Measurements from ENCODE around the gene HHIPL1.

Gene HHIPL1

DNA sequence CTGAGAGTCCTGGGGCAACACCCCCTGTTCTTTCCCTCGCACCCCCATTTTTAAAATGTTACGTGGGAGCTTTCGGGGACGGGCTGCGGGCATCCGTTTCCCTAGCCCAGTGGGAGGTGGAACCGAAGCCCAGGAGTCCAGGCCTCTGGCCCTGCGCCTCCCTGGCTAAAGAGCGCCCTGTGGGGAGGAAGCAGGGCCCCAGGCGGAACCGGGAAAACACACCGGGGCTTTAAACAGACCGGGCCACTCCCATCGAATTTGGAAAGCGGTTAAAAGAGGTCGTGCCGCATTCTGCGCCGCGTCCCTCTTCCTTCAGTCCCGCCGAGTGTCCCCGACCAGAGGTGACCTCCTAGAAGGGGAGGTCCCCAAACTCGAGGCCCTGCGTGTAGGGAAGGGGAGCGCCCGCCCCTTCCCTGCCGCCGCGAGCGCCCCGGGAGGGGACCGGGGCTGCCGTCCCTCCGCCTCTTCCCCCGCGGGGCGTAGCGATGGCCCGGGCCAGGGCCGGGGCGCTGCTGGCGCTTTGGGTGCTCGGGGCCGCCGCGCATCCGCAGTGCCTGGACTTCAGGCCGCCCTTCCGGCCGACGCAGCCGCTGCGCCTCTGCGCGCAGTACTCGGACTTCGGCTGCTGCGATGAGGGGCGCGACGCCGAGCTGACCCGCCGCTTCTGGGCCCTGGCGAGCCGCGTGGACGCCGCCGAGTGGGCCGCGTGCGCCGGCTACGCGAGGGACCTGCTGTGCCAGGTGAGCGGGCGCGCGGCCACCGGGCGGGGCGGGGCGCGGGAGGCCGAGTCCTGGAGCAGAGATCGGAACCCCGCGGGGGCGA is at the start of gene HHIPL1:
HHIPL1 (plus strand) TSS at position 407 of the 822 bp plus-strand sequence; CDS start at position 486, 79 bp downstream.
- DNase-seq (ENCODE audit: extremely low spot score, insufficient read length, low read depth) (no peak), FAIRE-seq (no peak)

DNA sequence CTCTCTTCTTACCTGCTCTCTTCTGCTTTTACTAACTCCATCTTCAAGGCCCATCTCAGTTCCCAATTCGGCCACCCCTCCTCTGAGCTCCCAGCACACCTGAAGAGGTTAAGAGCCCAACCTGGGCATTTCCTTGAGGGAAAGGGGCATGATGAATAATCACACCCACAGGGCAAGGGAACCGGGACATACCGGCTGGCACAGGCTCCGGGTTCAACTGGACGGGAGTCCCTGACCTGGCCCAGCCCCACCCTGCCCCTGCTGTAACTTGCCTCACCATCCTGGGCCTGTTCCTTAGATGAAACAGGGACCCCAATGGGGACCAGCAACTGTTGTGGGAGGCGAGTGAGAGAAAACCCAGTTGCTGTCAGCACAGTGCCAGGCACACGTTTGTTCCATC is 49.4 kb upstream of the HHIPL1 start:
- FAIRE-seq (no peak), DNase-seq (ENCODE audit: extremely low spot score, insufficient read length, low read depth) (no peak)

DNA sequence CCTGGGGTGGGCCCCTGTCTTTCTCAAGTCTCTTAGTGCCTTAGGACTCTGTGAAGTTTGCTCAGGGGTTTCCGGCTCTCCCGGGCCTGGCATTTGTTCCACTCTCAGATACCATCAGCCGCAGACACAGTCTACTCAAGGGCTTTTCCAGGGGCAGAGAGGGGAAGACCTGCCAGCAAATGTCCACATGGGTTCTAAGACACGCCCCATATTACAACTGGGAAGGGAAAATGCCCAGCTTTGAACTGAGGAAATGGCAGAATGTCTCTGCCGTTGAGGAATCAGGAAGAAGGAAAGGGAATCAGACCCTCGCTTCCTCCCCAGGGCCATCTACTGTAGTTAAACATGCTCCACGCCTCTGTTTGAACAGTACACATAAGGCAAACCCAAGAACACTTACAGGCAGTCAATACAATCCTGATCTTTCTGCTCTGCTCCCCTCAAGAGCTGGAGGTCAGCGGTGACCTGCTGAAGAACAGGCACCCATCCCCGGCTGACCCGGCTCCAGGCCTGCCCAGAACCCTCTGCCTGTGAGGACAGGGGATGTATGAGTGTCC is 48.8 kb upstream of the HHIPL1 start:
- DNase-seq (ENCODE audit: extremely low spot score, insufficient read length, low read depth) (no peak), FAIRE-seq (no peak)

DNA sequence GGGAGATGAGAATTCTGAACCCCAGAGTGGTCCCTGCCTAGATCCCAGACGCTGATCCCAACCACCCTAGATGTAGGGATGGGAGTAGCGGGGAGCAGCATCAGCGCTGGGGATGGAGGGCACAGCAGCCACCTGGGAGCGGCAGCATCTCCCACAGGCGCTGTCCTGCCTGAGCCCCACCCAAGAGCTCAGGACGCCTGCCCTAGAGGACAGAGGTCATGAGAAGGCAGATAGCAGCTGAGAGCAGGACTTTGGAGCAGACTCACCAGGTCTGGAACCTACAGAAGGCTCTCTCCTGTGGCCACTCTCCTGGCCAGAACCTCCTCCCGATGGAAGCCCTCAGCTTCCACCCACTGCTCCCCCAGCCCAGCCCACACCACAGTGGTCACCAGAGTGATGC is 48.2 kb upstream of the HHIPL1 start:
- DNase-seq (ENCODE audit: extremely low spot score, insufficient read length, low read depth), result no peak
- FAIRE-seq, result no peak

DNA sequence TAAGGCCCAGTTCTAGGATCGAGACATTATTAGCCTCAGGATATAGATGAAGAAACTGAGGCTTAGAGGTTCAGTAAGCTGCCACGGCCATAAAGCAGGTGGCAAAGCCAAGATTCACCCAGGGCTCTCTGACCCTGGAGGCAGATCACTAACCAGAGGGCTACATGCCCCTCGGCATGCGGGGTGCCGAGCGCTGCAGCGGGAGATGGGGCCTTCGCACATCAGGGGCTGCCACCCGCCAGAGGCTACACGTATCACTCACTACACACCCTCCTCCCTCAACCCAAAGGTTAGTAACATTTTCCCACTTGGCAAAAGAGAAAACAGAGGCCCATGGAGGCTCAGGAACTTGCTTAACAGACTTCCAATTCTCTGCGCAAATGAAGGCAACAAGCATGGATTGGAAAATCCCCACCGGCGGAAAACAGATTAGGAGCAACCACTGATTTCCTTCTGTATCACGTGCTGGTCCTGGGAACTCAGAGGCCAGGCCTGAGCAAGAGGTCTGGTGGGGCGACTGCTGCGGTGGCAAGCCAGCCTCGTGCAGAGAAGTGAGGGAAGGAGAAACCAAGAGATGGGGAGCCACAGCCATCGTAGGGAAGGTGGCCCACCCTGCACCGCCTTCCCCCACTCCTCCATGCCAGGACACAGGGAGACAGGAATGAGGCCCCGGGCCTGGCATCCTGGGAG is 46.9 kb upstream of the HHIPL1 start:
- FAIRE-seq, result no peak

DNA sequence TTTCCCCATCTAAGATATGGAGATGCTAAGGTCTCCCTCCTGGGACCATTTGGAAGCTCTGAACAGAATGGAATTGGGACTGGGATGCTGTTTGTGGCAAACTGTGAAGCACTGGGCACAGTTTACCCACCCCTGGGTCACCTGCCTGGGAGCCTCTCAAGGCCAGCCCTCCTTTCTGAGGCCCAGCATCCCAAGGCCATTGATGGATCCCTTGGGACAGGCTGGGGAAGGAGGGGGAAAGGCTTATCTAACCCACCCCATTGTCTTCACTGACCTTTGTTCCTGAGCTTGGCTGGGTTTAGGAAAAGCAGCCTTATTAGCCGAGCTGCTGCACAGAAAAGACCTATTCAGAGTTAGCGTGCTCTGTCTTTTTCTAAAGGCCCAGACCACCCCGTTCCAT is 46.2 kb upstream of the HHIPL1 start:
- DNase-seq (ENCODE audit: extremely low spot score, insufficient read length, low read depth) (no peak), FAIRE-seq (no peak)

More for the DNA sequence above, 46.9 kb upstream of the HHIPL1 start:
- DNase-seq (ENCODE audit: extremely low spot score, insufficient read length, low read depth), result no peak

DNA sequence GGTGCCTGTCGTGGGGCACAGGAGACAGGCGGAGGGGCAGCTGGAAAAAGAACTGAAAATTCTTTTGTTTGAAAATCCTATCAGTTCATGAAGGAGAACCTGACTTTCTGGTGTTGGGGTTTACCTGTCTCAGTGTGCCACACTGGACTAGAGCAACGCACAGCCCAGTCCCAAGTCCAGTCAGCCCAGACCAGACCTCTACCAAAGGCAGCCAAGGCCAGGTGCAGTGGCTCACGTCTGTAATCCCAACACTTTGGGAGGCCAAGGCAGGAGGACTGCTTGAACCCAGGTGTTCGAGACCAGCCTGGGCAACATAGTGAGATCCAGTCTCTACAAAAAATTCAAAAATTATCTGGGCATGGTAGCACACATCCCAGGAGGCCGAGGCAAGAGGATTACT is 45.5 kb upstream of the HHIPL1 start:
- FAIRE-seq, result no peak

DNA sequence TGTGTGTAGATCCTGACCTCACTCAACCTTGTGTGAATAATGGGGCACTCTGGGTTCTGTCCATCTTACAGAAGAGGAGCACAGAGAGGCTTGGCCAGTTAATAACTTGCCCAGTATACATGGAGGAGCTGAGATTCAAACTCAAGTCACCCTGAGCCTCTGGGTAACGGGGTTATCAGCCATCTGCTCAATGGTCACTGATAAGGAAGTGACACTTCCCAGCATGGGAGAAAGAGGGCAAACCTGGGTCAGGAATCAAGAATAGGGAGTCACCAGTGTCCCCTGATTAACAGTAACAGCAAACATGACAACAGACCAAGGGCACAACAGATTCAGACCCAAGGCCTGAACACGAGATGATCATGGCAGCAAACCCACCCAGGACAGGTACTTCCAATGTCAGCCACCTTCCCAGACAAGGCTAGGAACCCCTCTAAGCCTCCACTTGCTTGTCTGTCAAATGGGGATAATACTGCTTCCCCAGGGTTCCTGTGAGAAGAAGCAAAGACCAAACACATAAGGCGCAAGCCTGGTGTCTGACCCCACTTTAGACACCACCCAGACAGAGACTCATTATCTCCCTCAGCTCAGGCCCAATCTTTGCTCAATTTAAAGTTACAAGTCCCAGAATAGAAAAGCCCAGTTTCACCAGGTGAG is 44.6 kb upstream of the HHIPL1 start:
- no peak for FAIRE-seq

More for the DNA sequence above, 45.5 kb upstream of the HHIPL1 start:
- DNase-seq (ENCODE audit: extremely low spot score, insufficient read length, low read depth), result no peak

DNA sequence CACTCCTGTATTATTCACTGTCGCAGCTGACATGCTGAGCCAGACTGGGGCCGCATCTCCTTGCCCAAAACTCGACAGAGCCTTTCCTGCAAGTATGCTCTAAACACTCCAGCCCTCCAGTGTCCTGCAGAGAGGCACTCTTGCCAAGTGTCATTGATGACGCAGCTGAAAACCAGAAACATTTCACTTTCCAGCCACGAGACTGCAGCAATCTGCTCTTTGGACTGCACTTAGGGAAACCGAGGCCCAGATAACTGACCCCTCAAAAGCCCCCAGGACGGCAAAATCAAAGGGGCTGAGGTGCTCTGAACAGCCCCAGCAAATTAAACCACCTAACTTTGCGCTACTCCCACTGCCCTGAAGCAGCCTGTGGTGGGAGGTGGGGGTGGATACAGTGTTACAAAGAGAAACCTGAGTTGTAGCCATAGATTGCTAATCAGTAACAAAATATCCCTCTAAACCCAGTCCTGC is 43.5 kb upstream of the HHIPL1 start:
- no peak for DNase-seq (ENCODE audit: extremely low spot score, insufficient read length, low read depth)
- no peak for FAIRE-seq

More for the DNA sequence above, 44.6 kb upstream of the HHIPL1 start:
- no peak for DNase-seq (ENCODE audit: extremely low spot score, insufficient read length, low read depth)

DNA sequence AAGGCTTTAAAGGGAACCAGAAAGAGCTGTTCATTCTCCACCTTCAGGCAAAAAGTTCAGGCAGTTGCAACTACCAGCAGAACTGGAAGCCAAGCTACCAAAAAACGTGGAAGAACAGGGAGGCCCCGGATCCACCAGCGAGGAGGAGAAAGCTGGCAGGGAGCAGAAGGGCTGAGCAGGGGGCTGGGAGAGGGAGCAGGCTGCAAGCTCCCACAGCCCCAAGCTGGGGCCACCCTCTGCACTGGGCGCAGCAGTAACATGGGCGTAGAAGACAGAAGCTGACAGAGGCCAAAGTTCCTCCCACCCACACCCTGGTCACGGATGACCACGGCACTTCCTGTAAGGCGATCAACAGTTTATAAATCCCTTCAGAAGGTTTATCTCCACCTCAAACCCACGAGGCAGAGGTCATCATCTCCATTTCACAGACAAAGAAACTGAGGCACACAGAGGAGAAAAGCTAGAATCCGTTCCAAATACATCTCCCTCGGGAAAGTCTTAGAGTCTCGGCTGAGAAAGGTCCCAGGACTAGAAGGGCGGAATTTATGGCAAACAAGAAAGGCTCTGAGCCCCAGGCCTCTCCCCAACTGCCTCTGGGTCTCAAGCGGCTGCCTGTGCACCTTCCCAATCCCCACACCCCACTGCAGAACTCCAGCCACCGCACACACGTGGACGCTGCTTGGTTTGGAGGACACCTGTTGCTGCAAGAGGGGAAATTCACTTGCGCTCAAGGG is 42.7 kb upstream of the HHIPL1 start:
- DNase-seq (ENCODE audit: extremely low spot score, insufficient read length, low read depth) (no peak), FAIRE-seq (peak; percentile 76)

DNA sequence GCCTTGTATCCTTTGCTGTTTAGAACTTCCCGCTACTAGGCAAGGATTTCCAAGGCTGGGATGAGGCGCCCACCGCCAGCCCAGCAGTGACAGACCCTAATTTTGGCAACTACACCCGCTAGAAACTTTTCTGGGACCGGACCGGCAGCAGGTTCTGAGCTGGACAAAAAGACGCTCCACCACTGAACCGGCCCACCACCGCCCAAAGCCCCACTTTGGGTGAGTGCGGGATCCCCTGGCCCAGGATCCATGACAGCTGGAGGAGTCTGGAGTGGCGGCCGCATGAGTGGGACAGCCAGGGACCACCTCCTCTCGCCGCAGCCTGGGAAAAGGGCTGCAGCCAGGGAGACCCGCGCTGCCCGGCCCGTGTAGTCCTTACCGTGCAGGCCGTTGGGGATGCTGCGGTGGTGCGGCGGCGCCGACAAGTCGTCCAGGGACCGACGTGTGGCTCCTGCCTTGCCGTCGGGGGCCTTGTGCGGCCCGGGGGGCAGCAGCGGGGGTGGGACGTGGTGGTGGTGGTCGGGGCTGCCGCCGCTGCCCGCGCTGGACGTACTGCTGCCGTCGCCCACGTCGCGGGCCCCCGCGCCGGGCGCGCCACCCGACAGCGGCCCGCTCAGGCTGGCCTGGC is 42.0 kb upstream of the HHIPL1 start:
- no peak for DNase-seq (ENCODE audit: extremely low spot score, insufficient read length, low read depth)
- FAIRE-seq, result no peak

DNA sequence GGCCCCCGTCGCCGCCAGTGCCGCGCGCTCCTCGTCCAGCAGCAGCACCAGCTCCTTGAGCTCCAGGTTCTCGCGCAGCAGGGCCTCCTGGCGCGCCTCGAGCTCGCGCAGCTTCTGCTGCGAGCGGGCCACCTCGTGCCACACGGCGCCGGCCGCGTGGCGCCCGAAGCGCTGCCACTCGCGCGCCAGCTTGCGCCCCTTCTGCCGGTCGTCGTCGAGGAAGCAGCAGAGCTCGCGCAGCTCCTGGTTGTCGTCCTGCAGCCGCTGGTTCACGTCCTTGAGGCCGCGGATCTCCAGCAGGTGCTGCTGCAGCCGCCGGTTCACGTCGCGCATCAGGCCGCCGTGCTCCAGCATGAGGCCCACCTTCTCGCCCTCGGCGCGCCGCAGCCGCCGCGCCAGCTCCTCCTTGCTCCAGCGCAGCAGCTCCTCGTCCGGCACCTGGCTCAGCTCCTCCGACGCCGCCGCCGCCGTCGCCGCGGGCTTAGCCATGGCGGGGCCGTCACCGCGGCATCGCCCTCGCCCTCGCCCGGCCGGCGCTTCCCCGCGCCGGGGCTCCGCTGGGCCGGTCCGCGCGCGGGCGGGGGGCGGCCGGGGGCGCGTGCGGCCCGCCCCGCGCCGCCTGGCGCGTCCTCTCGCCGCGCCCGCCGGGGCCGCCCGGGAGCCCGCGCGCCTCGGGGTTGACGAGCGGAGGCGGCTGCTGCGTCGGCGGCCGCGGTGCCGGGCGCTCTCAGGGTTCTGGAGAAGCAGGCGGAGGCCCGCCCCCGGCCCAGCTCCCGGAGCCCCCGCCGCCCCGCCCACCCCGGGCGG is 41.3 kb upstream of the HHIPL1 start, which contains the start of gene CCDC85C:
CCDC85C (minus strand) TSS at position 737 of the 807 bp plus-strand sequence; CDS start at position 489, 248 bp downstream.
- DNase-seq (ENCODE audit: extremely low spot score, insufficient read length, low read depth) (no peak), FAIRE-seq (no peak)

DNA sequence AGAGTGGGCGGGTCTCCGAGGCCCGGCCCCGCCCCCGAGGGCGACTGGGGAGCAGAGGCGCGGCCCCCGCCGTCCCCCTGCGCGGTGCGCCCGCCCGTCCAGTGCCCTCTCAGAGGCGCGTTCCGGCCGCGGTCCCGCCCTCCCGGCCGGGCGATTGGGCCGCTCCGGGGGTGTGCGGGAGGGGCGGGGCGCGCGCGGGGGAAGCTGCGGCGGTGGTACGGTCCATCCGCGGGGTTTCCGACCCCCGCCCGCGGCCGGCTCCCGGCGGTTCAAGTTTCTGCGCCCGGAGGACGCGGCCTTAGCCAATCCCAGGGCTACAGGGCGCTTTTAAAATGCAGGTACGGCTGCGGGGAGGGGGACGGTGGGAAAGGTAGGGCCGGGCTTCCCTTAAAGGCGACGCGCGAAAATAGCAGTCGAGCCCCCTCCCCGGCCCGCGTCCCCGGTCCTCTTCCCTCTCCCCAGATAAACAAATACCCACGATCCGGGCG is 40.6 kb upstream of the HHIPL1 start:
- DNase-seq (ENCODE audit: extremely low spot score, insufficient read length, low read depth), result peak; percentile 97
- peak; percentile 86 for FAIRE-seq

DNA sequence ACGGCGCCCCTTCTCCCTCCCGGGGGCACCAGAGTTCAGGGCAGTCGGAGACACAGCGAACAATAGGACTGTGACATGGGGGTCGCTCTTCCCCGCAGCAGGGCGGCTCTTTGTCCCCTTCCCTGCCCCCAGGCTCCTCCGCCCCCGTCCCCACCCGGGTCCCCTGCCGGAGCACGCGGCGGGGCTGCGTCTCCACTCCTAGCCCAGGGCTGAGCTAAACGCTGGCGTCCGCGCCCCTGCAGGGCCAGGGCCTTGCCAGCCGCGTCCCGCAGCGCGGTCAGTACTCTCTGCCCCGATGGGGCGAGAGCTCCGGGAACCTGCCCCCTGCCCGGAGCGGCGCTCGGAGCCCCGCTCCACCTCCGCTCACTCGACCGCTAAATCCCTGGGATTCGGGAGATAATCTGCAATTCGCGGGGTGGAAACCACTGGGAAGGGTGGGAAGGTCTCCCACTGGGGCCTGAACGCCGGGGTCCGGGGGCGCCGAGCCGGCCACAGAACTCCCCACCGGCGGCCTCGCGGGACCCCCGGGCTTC is 40.1 kb upstream of the HHIPL1 start:
- DNase-seq (ENCODE audit: extremely low spot score, insufficient read length, low read depth) (no peak), FAIRE-seq (no peak)

DNA sequence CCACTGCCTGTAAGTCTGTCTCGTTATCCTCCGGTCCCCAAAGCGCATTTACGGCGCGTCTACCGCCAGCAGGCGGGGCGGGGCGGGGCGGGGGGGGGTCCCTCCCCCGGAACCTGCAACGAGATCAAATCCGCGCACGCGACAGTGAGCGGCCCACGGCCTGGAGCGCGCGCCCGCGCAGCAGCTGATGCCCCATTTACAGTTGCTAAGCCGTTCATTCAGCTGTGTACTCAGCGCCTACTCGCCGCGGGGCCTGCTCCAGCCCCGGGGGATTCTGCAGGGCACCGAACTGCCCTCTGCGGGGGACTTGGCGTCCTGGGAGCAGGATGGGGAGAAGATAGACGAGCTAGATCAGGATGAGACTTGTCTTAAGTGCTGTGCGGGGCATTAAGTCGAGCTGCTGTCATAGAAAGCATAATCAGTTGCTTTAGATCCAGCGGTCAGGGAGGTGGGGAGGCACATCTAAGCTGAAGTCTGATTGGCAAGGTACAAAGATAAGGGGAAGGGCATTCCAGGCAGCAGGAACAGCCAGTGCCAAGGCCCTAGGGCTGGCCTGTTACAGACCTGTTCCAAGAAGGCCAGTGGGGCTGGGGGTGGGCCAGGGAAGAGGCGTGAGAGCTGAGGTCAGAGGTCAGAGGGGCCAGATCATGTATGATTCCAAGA is 39.5 kb upstream of the HHIPL1 start:
- peak; percentile 56 for DNase-seq (ENCODE audit: extremely low spot score, insufficient read length, low read depth)
- no peak for FAIRE-seq

DNA sequence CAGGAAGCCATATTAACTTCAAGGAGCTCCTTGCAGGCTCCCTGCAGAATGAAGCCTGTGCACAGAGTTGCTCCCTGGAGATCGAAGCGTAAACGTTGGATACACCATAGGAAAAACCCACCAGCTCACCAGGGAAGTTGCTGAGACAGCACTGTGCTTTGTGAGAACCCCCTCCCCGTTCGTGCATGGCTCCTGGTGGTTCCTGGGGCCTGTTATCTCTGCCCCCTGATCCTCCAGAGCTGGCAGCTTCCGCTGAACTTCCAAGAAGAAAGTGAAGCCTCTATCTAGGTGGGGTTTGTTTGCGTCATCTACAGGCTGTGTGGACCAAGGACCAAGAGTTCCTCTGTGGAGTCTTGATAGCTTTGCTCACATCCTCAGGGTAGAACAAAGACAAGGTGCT is 38.6 kb upstream of the HHIPL1 start:
- no peak for FAIRE-seq

DNA sequence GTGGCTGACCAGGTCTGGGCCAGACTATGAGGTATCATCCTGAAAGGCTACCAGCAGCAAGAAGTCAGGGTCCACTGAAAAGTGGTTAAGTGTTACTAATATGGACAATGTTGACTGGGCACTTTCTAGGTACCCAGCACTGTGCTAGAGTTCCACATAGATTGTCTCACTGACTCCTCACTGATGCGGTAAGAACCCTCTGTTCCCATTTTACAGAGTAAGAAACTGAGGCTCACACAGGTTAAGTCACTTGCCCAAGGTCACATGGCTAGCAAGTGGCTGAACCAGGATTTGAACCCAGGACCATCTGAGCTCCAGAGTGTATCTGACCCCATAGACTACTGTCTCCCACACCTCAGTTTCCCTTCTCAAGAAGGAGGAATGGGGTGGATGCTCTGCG is 36.3 kb upstream of the HHIPL1 start:
- no peak for DNase-seq (ENCODE audit: extremely low spot score, insufficient read length, low read depth)
- no peak for FAIRE-seq

More for the DNA sequence above, 38.6 kb upstream of the HHIPL1 start:
- no peak for DNase-seq (ENCODE audit: extremely low spot score, insufficient read length, low read depth)

Data from GM18507 (cell line).